GM21786 (cell line): ENCODE results near the gene PLXND1.
"Not testable (repeated sequence)": the region's sequence is repeated elsewhere in the genome, so short reads cannot be mapped to it uniquely, and the experiment has no call there.

Source experiments
- ATAC-seq: cut with Tn5 transposase; IDR thresholded peaks from one replicate; pipeline ENCODE4 v1.9.1; 2021; ENCODE audit not compliant: unreplicated experiment

Gene PLXND1

DNA sequence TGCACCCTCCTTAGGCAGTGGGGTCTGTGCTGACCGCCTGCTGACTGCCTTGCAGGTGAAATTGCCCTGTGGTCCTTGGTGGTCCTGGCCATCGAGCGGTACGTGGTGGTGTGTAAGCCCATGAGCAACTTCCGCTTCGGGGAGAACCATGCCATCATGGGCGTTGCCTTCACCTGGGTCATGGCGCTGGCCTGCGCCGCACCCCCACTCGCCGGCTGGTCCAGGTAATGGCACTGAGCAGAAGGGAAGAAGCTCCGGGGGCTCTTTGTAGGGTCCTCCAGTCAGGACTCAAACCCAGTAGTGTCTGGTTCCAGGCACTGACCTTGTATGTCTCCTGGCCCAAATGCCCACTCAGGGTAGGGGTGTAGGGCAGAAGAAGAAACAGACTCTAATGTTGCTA lies 75.7 kb downstream of the PLXND1 start:
- no peak for ATAC-seq

DNA sequence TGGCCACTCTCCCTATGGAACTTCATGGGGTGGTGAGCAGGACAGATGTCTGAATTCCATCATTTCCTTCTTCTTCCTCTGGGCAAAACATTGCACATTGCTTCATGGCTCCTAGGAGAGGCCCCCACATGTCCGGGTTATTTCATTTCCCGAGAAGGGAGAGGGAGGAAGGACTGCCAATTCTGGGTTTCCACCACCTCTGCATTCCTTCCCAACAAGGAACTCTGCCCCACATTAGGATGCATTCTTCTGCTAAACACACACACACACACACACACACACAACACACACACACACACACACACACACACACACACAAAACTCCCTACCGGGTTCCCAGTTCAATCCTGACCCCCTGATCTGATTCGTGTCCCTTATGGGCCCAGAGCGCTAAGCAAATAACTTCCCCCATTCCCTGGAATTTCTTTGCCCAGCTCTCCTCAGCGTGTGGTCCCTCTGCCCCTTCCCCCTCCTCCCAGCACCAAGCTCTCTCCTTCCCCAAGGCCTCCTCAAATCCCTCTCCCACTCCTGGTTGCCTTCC lies 76.2 kb downstream of the PLXND1 start:
- ATAC-seq: no peak

DNA sequence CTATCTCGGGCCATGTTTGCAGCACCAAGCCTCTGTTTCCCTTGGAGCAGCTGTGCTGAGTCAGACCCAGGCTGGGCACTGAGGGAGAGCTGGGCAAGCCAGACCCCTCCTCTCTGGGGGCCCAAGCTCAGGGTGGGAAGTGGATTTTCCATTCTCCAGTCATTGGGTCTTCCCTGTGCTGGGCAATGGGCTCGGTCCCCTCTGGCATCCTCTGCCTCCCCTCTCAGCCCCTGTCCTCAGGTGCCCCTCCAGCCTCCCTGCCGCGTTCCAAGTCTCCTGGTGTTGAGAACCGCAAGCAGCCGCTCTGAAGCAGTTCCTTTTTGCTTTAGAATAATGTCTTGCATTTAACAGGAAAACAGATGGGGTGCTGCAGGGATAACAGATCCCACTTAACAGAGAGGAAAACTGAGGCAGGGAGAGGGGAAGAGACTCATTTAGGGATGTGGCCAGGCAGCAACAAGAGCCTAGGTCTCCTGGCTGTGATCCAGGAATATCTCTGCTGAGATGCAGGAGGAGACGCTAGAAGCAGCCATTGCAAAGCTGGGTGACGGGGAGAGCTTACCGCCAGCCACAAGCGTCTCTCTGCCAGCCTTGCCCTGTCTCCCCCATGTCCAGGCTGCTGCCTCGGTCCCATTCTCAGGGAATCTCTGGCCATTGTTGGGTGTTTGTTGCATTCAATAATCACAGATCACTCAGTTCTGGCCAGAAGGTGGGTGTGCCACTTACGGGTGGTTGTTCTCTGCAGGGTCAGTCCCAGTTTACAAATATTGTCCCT lies 76.9 kb downstream of the PLXND1 start:
- no peak for ATAC-seq

DNA sequence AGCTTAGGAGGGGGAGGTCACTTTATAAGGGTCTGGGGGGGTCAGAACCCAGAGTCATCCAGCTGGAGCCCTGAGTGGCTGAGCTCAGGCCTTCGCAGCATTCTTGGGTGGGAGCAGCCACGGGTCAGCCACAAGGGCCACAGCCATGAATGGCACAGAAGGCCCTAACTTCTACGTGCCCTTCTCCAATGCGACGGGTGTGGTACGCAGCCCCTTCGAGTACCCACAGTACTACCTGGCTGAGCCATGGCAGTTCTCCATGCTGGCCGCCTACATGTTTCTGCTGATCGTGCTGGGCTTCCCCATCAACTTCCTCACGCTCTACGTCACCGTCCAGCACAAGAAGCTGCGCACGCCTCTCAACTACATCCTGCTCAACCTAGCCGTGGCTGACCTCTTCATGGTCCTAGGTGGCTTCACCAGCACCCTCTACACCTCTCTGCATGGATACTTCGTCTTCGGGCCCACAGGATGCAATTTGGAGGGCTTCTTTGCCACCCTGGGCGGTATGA lies 77.8 kb downstream of the PLXND1 start, which contains the start of gene RHO:
Gene RHO, plus strand, starts transcription at position 51 of the 512 bp plus-strand sequence. Its CDS starts 95 bp downstream, at position 146.
- no peak for ATAC-seq

DNA sequence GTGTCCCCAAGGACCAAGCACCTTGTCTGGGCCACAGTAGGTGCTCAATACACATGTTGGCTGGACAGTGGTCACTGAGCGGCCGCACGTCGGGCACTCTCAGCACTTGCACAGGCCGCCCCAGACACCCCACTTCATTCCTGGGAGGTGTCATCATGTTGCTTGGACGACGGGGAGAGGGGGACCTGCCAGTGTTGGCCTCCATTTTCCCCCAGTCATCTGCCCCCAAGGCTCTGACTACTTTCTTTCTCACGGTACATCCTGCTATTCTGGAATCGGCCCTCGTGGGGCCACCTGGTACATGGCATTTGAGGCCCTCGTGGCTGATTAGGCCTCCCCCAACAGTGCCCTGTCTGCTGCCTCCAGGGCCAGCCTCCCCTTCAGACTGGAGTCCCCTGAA lies 79.2 kb downstream of the PLXND1 start:
- no peak for ATAC-seq

DNA sequence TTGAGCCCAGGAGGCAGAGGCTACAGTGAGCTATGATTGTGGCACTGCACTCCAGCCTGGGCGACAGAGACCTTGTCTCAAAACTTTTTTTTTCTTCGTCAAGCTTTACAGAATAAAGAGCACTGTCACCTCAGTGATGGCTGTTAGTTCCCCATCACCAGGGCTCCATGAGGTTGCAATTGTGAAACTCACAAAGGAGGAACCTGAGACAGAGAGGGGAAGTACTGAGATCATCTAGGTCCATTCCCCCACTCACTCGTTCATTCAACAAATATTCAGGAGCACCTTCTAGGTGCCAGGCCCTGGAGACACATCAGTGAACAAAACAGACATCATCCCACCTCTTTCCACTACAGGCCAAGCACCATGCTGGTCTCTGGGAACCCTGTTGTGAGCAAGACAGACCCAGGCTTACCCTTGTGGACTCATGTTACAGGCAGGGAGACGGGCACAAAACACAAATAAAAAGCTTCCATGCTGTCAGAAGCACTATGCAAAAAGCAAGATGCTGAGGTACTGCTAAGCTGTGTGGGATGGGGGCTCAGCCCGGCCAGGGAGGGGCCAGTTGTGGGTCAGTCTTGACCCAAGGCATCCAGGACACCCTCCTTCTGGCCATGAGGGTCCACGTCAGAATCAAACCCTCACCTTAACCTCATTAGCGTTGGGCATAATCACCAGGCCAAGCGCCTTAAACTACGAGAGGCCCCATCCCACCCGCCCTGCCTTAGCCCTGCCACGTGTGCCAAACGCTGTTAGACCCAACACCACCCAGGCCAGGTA lies 80.2 kb downstream of the PLXND1 start:
- ATAC-seq: peak; percentile 94

DNA sequence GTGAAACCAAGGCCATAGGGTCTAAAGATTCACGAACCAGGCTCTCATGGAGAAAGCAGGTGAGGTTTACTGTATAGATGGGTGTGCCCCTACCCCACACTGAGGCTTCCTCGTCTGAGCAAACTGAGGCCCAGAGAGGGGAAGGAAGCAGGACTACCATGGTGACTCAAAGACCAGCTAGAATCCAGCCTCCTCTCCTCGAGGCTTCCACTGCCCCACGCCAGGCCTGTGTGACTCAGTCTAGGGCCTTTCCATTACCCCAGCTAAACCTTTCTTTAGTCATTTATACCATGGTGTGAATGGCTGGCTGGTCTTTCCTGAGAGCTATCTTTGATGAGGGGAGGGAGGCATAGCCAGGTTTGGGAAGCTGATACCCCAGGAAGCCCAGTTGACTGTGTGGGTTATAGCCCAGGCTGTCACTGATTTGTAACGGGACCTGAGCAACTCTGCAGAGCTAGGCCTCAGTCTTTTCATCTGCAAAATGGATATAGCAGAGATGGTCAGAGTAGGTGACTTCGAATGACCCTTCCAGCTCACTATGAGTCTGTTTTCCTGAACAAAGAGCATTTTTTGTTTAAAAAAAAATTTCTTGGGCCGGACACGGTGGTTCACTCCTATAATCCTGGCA lies 81.0 kb downstream of the PLXND1 start:
- ATAC-seq: no peak

DNA sequence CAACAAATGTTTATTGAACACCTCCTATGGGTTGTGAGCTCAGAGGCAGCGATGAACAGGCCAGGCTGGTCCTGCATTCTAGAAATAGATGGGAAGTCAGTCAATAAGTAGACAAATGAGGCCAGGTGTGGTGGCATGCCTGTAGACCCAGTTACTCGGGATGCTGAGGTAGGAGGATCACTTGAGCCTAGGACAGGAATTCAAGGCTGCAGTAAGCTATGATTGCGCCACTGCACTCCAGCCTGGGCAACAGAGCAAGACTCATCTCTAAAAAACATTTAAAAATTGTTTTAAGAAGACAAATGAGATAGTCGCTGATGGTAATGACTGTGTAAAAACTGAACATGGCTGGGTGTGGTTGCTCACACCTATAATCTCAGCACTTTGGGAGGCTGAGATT lies 82.4 kb downstream of the PLXND1 start:
- ATAC-seq: no peak

DNA sequence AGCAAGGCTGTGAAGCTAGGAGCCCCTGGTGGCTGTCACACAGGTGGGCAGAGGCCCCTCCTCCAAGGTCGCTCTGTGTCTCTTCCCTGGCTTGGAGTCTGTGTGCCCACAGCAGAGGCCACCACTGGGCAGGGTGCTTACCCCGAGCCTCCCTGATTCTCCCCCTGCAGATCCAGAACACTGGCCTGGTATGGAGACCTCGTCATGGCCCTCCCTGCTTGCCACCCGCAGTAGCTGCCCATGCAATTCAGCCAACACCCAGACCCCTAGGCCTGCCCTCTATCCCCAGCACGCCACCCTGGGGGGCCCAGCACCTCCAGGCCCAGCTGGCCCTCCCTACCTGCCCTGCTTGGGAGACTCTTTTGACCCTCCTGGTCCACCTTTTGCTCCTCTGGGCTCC lies 83.5 kb downstream of the PLXND1 start:
- no peak for ATAC-seq

DNA sequence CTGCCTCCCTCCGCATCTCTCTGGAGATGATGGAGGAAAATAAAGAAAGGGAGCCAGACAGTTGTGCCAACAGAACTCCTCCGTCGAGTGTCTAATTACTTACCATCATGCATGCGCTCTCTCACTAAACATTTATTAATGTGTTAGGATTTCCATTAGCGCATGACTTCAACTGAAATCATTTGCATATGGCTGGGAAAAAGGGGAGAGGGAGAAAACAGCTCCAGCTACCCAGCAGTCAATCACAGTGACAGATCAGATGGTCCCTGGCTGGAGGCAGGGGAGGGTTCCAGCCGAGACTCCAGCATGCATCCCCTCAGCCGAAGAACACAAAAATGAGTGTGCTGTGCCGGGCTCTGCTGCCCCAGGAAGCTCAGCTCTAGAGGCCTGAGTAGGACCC lies 84.9 kb downstream of the PLXND1 start:
- ATAC-seq: no peak

DNA sequence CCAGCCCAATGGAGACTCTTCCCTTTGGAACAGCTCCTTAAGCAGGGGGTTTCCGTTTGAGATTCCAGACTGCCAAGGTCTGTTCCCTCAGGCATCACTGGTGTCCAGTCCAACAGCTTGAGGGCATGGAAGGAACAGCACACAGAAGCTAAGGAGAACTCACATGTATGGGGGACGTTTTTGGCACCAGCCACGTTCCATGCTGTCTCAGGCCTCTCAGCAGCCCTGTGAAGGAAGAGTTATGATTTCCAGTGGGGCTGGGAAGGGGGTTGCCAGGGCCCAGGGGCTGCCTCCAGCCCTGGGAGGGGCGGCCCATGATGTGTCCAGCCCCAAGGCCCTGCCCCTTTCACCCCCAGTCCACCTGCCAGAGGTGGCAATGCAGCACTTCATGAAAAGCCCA lies 85.5 kb downstream of the PLXND1 start:
- no peak for ATAC-seq

DNA sequence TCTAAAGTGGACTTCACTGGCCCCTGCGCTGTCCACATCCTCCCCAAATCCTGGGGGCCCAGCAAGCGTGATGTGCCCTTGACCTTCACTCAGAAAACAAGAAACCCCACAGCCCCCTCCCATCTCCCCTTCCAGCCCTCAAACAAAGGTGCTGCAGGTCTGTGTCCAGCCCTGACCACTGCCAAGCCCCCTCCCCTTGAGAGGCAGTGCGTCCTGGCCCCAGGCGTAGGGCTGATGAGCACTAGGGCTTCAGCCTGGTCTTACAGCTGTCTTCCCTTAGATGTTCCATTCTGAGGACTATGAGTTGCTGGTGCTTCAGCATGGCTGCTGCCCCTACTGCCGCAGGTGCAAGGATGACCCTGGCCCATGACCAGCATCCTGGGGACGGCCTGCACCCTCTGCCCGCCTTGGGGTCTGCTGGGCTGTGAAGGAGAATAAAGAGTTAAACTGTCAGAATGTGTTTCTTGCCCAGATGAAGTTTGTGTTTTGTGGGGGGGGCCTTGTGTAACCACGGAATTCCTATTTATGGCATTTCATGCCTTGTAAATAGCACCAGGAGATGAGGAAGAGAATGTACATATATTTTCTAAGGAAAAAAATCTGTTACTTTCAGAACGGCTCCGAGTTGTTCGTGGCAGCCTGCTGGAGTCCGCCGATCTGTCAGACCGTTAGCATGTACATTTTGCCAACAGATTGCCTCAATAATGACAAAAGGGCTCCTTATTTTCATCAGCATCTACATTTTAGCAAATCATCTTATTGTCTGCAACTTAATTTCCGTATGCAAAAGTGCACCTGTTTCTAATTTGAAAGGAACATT lies 86.4 kb downstream of the PLXND1 start:
- no peak for ATAC-seq

DNA sequence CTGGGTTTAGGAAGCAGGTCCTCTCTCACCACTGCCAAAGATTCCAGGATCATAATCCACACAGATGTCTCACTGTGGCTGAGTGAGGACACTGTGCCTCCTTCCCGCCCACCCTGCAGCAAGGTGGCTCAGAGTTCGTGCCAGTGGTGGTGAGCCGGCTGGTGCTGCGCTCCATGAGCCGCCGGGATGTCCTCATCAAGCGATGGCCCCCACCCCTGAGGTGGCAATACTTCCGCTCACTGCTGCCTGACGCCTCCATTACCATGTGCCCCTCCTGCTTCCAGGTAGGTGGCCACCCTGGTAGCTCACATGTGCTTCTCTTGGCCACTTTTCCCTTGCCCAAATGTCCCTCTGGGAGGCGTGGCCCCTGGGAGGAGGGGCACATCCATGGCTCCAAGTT lies 87.0 kb downstream of the PLXND1 start:
- ATAC-seq: no peak

DNA sequence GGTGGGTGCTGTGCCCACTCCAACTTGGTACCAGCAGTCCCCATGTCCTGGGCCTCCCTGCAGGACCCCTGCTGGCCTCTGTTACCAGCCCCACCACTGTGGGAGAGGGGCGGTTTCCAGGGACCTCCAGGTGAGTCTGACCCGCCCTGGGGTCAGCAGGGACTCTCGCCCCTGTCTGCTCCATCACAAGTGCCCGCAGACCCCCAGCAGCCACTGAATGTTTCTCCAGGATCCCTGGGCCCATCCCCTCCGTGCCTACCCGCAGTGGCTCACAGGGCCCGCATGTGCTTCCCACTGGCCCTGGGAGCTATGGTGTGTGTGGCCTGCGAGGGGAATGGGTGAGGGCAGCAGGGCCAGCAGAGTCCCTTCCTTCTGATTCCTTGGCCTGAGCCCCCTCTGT lies 87.9 kb downstream of the PLXND1 start:
- ATAC-seq: no peak

DNA sequence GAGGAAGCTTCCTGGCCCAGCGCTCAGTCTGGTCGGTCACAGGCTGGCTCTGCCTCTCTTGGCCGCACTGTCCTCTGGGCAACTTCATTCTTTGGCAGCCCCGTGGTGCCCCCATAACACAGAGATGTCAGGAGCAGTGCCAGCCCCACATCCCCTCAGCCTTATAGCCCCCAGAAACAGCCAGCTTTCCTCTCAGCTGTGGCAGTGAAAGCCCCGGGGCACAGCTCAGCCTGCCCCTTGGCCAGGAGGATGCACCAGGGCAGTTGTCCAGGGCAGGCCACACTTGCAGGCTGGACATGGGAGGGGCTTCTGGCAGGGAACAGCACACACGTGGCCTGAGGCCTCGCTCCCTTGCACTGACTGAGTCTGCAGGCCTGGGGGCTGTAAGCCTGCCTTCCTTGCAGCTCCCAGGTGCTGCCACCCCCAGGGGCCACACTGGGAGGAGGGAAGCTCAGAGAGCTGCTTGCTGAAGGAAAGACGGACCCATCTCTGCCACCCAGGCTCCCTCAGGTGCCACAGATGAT lies 88.4 kb downstream of the PLXND1 start:
- ATAC-seq: no peak

DNA sequence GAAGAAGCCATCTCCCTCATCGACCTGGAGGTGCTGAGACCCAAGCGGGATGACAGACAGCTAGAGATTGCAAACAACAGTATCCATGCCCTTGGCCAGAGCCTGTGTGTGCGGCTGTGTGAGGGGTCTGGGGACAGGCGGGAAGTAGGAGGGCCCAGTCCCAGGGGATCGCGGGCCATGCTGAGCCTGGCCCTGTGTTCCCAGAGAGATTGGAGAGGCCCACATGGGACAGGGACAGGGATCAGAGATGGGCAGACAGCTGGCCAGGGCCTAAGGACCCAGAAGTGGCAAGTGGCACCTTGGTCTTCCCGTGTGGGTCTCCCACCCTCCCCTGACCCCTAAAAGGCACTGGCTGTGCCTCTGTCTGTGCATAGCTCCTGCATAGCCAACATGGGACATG lies 89.0 kb downstream of the PLXND1 start:
- ATAC-seq: no peak

DNA sequence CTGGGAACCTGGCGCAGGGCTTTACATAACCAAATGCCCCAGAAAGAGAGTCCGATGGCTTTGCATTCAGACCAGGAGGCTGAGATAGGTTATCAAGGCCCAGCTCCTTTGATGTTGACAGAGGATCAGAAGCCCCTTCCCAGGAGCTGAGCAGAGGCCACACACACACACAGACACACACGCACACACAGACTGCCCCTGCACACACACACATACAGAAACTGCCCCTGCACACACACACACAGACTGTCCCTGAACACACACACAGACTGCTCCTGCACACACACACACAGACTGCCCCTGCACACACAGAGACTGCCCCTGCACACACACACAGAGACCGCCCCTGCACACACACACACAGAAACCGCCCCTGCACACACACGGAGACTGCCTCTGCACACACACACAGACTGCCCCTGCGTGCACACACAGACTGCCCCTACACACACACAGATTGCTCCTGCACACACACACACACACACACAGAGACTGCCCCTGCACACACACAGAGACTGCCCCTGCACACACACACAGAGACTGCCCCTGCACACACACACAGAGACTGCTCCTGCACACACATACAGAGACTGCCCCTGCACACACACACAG lies 90.5 kb downstream of the PLXND1 start:
- not testable (repeated sequence) for ATAC-seq

DNA sequence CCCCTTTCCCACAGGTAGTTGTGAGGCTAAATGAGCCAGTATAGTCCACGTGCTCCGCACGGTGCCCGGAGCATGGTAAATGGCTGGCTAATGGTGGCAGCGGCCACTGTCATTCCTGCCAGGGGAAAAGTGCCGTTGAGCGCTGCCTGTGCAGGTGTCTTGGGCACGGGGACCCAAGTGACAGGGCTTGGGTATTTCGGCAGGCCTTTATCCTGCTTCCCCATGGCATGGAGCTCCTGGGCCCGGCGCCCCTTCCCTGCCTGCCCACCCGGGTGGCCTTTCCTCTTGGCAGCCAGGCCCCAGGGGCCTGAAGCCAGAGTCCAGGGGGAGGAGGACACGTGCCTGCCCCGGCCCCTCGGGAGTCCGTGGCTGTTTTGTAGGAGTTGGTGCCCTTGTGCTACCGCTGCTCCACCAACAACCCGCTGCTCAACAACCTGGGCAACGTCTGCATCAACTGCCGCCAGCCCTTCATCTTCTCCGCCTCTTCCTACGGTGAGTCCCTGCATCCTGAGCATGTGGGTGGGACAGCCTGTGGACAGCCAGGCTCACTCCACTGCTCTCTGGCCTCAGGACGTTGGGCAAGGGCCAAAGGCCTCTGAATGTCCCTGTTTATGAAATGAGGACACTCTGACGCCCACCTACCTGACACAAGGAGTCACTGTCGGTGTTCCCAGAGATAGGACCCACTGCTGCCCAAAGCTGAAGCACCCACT lies 91.2 kb downstream of the PLXND1 start:
- ATAC-seq: not testable (repeated sequence)

DNA sequence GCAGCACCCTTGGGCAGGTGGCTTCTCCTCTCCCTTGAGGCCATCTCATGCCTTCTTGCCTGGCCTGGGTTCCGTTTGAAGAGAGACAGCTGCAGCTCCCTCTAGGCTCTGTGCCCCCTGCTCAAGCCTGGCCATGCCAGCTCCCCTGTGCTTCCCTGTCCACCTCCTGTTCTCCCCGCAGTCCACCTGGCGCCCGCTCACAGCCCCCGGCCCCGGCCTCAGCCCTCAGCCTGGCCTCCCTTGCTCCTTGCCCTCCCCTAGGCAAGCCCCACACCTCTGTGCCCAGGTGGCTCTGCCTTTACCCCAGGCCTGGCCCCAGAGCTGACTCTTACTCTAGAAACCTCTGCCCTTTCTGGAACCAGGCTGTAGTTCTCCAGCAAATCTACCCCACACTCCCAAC lies 91.9 kb downstream of the PLXND1 start:
- ATAC-seq: no peak
